ENCODE results near the gene CCL21. TPM values are rescaled to one million over a fixed set of nuclear protein-coding genes. Genes with fewer than 3 reads are reported as not detected.
"Not testable (repeated sequence)": the region's sequence is repeated elsewhere in the genome, so short reads cannot be mapped to it uniquely, and the experiment has no call there.

CCL21 gene
- total and polyA plus RNA-seq, 2 of the 8 experiments (the other 6 are each of a cell fraction or from before 2014, with no cell fraction given), result not detected

GRCh38 chr9:34740176-34740575 is 30.2 kb upstream of the CCL21 start:
- H3K9ac ChIP-seq (replicated peaks in 1 of 4; ENCODE audit: extremely low read depth in 1 of 4, low read depth in 3 of 4, low read length in 3 of 4); H3K9me3 ChIP-seq (ENCODE audit: insufficient read depth in 2 of 2, low read depth in 1 of 2, low read length in 1 of 2); H3K4me3 ChIP-seq (ENCODE audit: extremely low read depth in 1 of 4, insufficient read depth in 2 of 4, low read depth in 3 of 4, low read length in 4 of 4); H3K23me2 ChIP-seq (ENCODE audit: low read depth, low read length); H2AK5ac ChIP-seq (ENCODE audit: low read depth, low read length); H3K56ac ChIP-seq (replicated peaks; ENCODE audit: insufficient read length, low read depth, low read length); H3K36me3 ChIP-seq (ENCODE audit: control insufficient read depth in 2 of 4, insufficient read depth in 4 of 4, low read length in 3 of 4); H2BK5ac ChIP-seq (ENCODE audit: low read depth, low read length); H3K4ac ChIP-seq (replicated peaks; ENCODE audit: insufficient read length, low read depth, low read length); H4K20me1 ChIP-seq (replicated peaks in 1 of 2; ENCODE audit: control insufficient read depth in 1 of 2, insufficient read depth in 2 of 2, low read length in 2 of 2); H2BK15ac ChIP-seq (ENCODE audit: low read length); H4K91ac ChIP-seq (replicated peaks; ENCODE audit: insufficient read length, low read length); H2AFZ ChIP-seq (ENCODE audit: low read length); H3K27me3 ChIP-seq (replicated peaks in 1 of 4; ENCODE audit: control insufficient read depth in 3 of 4, extremely low read depth in 1 of 4, insufficient read depth in 3 of 4, low read length in 3 of 4); H2BK120ac ChIP-seq (replicated peaks; ENCODE audit: low read depth, low read length); H3K4me2 ChIP-seq (ENCODE audit: insufficient read depth in 1 of 2, low read depth in 2 of 2, low read length in 2 of 2); H3K14ac ChIP-seq (ENCODE audit: insufficient read length); H2BK20ac ChIP-seq (ENCODE audit: low read length); H2BK12ac ChIP-seq (ENCODE audit: low read depth, low read length); FAIRE-seq; H3K27ac ChIP-seq (ENCODE audit: low read depth, low read length); DNase-seq (ENCODE audit: low read depth in 1 of 2, low spot score in 2 of 2); H3K18ac ChIP-seq (ENCODE audit: extremely low read depth, low read length); H3K79me1 ChIP-seq (ENCODE audit: low read depth, low read length); H4K8ac ChIP-seq (ENCODE audit: extremely low read depth, insufficient read depth, low read length); H3K4me1 ChIP-seq (replicated peaks in 1 of 4; ENCODE audit: control insufficient read depth in 3 of 4, insufficient read depth in 4 of 4, low read length in 3 of 4); POLR2A ChIA-PET (ENCODE audit: partially characterized antibody); H3K79me2 ChIP-seq (ENCODE audit: control insufficient read depth in 1 of 2, insufficient read depth in 2 of 2, low read length in 2 of 2); H3K23ac ChIP-seq (ENCODE audit: insufficient read length); H4K5ac ChIP-seq (ENCODE audit: insufficient read length, low read depth, low read length): not testable (repeated sequence)
- 91% methylated on average over 17 of the region's 27 CpGs; no CpG with 5 or more reads in 1 of the 2 experiments for WGBS, 2 experiments (ENCODE audit: extremely low coverage in 1 of 2, insufficient coverage in 1 of 2, insufficient read length in 1 of 2, insufficient replicate concordance in 2 of 2, low coverage in 1 of 2, low lambda C conversion rate in 2 of 2, missing lambda C conversion rate in 1 of 2)
- CTCF ChIA-PET (ENCODE audit: partially characterized antibody), result interaction anchor here (1.2 to 1.8 kb wide), 2 partner anchors 69 to 128 kb away, joined by 3 to 4 read pairs; no protein-coding TSS in a partner anchor

Data from H1 (cell line).